VCaP (cell line): Measurements from ENCODE around the gene ANO2.

Experiments used
- H3K27ac ChIP-seq: fragments of 450-650 bp; 2 replicates; pipeline ENCODE4 v1.5.1; 2017
- CTCF ChIP-seq: fragments of 450-650 bp; conservative IDR thresholded peaks from 2 replicates; pipeline ENCODE4 v1.5.1; 2017; ENCODE audit warnings: mild to moderate bottlenecking, moderate library complexity

ANO2 gene

DNA sequence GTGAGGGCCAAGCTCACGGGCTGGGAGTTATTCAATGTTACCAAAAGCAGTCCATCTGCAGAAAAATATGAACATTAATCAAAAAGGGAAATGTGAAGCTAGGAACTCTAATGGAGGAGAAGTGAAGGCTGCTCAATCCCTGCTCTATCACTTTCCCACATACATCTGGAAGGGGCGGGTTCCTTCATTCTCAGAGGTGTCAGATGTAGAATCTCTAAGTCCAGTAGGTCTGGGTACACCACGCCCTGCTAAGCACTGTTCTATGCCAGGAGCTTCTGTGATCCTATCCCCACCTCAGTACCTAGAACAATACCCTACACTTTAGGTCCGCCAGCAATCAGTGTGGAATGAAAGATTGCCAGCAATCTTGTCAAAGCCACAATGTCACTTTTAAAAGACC lies 37.0 kb upstream of the ANO2 start:
- H3K27ac ChIP-seq: no peak overlapping the region
- TF ChIP-seq CTCF: no peak

- no peak for TF ChIP-seq CTCF
- no peak overlapping the region for H3K27ac ChIP-seq
These were observed 32.5 kb upstream of the ANO2 start for GRCh38 chr12:5977556-5977955.

- H3K27ac ChIP-seq: no peak overlapping the region
- no peak for TF ChIP-seq CTCF
These were observed 31.7 kb upstream of the ANO2 start for GRCh38 chr12:5976711-5977110.

DNA sequence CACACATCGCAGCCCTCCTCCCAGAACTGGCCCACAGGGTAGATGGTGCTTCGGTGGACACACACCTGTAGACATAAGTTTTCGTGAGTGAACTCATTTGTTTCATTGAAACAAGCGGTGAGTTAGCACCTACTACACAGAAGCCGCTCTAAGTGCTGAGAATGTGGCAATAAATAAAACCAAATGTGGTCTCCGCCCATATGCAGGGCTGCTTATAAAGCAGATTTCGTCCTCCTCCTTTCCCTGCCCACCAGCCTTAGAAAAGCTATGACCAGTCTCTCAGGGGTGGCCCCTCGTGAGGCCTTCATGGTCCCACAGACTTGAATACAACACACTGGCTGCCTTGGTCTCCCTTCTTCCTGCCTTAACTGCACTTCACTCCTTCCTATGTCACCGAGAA lies 31.1 kb upstream of the ANO2 start:
- TF ChIP-seq CTCF: no peak
- H3K27ac ChIP-seq: no peak overlapping the region

DNA sequence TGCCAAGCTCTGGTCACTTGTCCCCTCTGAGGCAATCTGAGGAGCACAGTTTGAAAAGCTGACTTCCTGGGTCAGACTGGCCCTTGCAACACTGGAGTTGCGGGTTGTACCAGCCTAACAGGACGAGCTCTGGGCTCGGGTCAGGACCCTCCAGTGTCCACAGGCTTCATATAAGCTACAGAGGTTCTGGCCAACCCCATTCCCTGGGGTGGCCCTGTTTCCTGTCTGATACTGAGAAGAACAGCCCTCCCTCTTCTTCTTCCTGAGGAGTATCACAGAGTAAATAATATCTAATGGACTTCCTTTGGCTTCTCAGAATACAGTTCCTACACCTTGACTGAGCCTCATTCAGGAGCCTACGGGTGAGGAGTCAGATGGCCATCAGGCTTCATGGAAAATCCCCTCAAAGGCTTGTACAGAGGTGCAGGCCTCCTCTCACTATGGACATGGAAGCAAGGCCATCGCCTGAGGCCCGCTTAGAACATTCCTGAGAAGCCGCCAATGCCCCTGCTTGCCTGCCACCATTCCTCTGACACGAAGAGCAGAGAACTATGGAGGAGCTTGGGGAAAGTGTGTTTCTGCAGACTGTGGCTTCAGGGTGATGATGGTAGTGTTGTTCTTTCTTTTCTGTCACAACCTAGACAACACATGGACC lies 28.5 kb upstream of the ANO2 start:
- no peak overlapping the region for H3K27ac ChIP-seq
- TF ChIP-seq CTCF: no peak

GRCh38 chr12:5972387-5972786 lies 27.3 kb upstream of the ANO2 start:
- TF ChIP-seq CTCF: no peak
- H3K27ac ChIP-seq: no peak overlapping the region

DNA sequence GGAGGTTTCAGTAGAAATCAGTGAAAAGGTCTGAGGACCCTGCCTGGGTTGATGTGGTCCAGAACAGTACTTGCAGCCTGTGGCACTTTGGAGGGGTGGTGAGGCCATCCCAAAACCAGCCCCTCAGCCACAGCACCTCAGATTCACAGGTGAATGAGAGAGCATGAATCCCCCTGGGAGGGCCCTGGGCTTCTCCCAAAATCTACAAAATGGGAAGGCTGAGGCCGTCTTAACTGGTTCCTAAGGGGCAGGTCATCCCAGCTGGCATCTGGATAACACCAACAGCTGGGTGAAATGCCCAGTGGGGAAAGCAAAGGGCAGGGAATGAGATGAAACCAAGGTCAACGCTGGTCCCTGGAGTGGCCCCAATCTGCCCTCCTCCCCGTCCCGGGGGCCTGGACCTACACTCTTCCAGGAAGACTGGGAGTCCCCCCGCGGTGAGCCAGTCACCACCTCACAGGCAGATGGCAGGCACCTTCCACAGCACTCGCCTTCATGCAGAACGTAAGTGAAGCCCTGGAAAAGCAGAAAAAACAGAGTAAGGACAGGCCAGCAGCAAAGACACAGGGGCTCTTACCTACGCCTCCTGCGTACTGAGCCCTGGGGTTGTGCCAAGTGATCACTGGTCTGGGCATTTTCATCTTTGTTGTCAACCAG lies 26.3 kb upstream of the ANO2 start:
- no peak for TF ChIP-seq CTCF
- no peak overlapping the region for H3K27ac ChIP-seq
